A549 (cell line): ENCODE data around the gene AMPD3. TPM values are rescaled to one million over a fixed set of nuclear protein-coding genes. Genes with fewer than 3 reads are reported as not detected.
"Not testable (repeated sequence)": the region's sequence is repeated elsewhere in the genome, so short reads cannot be mapped to it uniquely, and the experiment has no call there.

ENCODE experiments used
- ATAC-seq, 2 experiments: fragments of 200-7000 bp in 1 of 2; fragments of >200 bp in 1 of 2; cut with Nextera tagmentation in 1 of 2; cut with Tn5 transposase in 1 of 2; 3 replicates each; pipeline versions ENCODE4 v1.8.0 to v1.9.1; 2018 to 2020; ENCODE audit warnings: mild to moderate bottlenecking in 1 of 2, moderate library complexity in 1 of 2
- CTCF ChIA-PET: fragments of 300-600 bp; sonication (Branson Sonifier 250); formaldehyde crosslinking; extraction: SDS; loops from one replicate; lab custom pipeline; 2021; ENCODE audit warnings: antibody characterized with exemption, inconsistent platforms; lab: Yijun Ruan, JAX
- POLR2A ChIA-PET: fragments of 350-600 bp; formaldehyde crosslinking; extraction: SDS; loops from one replicate; lab custom pipeline; 2021; ENCODE audit warnings: antibody characterized with exemption, inconsistent platforms; lab: Yijun Ruan, JAX
- DNase-seq, 2 experiments: peaks; one replicate each; pipeline versions ENCODE4 v3.0.0 to v3.0.0-alpha.2; 2011 to 2016; ENCODE audit warnings: low read depth in 1 of 2, low spot score in 1 of 2
- FAIRE-seq: peaks from 2 replicates; lab custom pipeline; 2011; peaks lifted over from hg19 to GRCh38; lab: Jason Lieb, UNC
- H3K27ac ChIP-seq, 2 experiments: fragments of >200 bp; sonication (Bioruptor Twin); formaldehyde crosslinking; 3 replicates each; pipeline ENCODE4 v1.5.1; 2016 to 2017
- H3K4me1 ChIP-seq: fragments of >200 bp; sonication (Bioruptor Twin); formaldehyde crosslinking; 3 replicates; pipeline ENCODE4 v1.6.1; 2016
- H3K4me2 ChIP-seq: fragments of >200 bp; sonication (Bioruptor Twin); formaldehyde crosslinking; 3 replicates; pipeline ENCODE4 v1.6.1; 2016
- H3K4me3 ChIP-seq: fragments of >200 bp; sonication (Bioruptor Twin); formaldehyde crosslinking; 3 replicates; pipeline ENCODE4 v1.5.1; 2016
- H3K9me3 ChIP-seq: fragments of >200 bp; sonication (Bioruptor Twin); formaldehyde crosslinking; 3 replicates; pipeline ENCODE4 v1.6.1; 2016
- ATOH8 ChIP-seq: fragments of 250-450 bp; sonication (Bioruptor Pico); IDR thresholded peaks from 2 replicates; pipeline ENCODE4 v1.5.0; 2020; ENCODE audit warnings: low read depth, mild to moderate bottlenecking, moderate library complexity
- BCL3 ChIP-seq: fragments of >200 bp; sonication (Bioruptor Twin); formaldehyde crosslinking; IDR thresholded peaks from 3 replicates; pipeline ENCODE4 v1.6.1; 2016
- CBX2 ChIP-seq: fragments of 200-600 bp; sonication (generic); IDR thresholded peaks from 2 replicates; pipeline ENCODE4 v1.6.1; 2016; ENCODE audit warnings: low read depth, mild to moderate bottlenecking, borderline replicate concordance
- CEBPB ChIP-seq, 2 experiments: fragments of >200 bp in 1 of 2; sonication (Bioruptor Twin) in 1 of 2; formaldehyde crosslinking in 1 of 2; IDR thresholded peaks; 2 replicates each; pipeline ENCODE4 v1.6.1; 2012 to 2016
- FOXS1 ChIP-seq: fragments of 250-450 bp; sonication (Bioruptor Pico); IDR thresholded peaks from 2 replicates; pipeline ENCODE4 v1.5.0; 2020; ENCODE audit warnings: mild to moderate bottlenecking, moderate library complexity
- HDAC2 ChIP-seq: fragments of 200-600 bp; sonication (generic); IDR thresholded peaks from 2 replicates; pipeline ENCODE4 v1.6.1; 2016
- HOXB13 ChIP-seq: fragments of 250-450 bp; sonication (Bioruptor Pico); IDR thresholded peaks from 2 replicates; pipeline ENCODE4 v1.5.0; 2020; ENCODE audit warnings: low read depth, mild to moderate bottlenecking, moderate library complexity
- JUN ChIP-seq, 2 experiments: fragments of >200 bp; sonication (Bioruptor Twin); formaldehyde crosslinking; IDR thresholded peaks; 2 replicates in 1 of 2; 3 replicates in 1 of 2; pipeline ENCODE4 v1.6.1; 2016 to 2017
- JUNB ChIP-seq: fragments of >200 bp; sonication (Bioruptor Twin); formaldehyde crosslinking; IDR thresholded peaks from 2 replicates; pipeline ENCODE4 v1.6.1; 2016
- MAX ChIP-seq: IDR thresholded peaks from 2 replicates; pipeline ENCODE4 v1.6.1; 2012
- NPAS2 ChIP-seq: fragments of 250-450 bp; sonication (Bioruptor Pico); IDR thresholded peaks from 2 replicates; pipeline ENCODE4 v1.8.0; 2022; ENCODE audit warnings: mild to moderate bottlenecking, moderate library complexity, borderline replicate concordance
- POLR2A ChIP-seq: IDR thresholded peaks from 2 replicates; pipeline ENCODE4 v1.6.1; 2012; ENCODE audit warnings: mild to moderate bottlenecking, low read length
- RAD21 ChIP-seq, 2 experiments: fragments of >200 bp in 1 of 2; sonication (Bioruptor Twin) in 1 of 2; formaldehyde crosslinking in 1 of 2; IDR thresholded peaks in 1 of 2; conservative IDR thresholded peaks in 1 of 2; 2 replicates in 1 of 2; 3 replicates in 1 of 2; pipeline ENCODE4 v1.6.1; 2012 to 2018; ENCODE audit warnings: inconsistent platforms in 1 of 2
- RCOR1 ChIP-seq: fragments of 150-350 bp; IDR thresholded peaks from 2 replicates; pipeline ENCODE4 v1.6.1; 2014; ENCODE audit warnings: antibody characterized with exemption, low read length, low read depth
- RNF2 ChIP-seq: fragments of 200-600 bp; sonication (generic); IDR thresholded peaks from 2 replicates; pipeline ENCODE4 v1.6.1; 2016; ENCODE audit warnings: low read depth, mild to moderate bottlenecking, antibody characterized with exemption, moderate library complexity, borderline replicate concordance
- WGBS: methylation state at CpG from one replicate; pipeline ENCODE4 v1.1.6; 2017; ENCODE audit errors: missing lambda C conversion rate; 5-methylcytosine and 5-hydroxymethylcytosine counted together
- polyA plus RNA-seq, 4 experiments: library from polyadenylated mRNA; depleted of rRNA in 3 of 4; stranded (reverse); fragments of >200 nt; fragmentation: RNase III in 1 of 4; extraction: RNeasy Plus Mini Kit Qiagen cat#74134 plus additional on column Dnase treatment in 1 of 4; gene quantifications; 2 replicates in 3 of 4; 3 replicates in 1 of 4; pipeline ENCODE4 v1.2.3, GENCODE V29; 2011 to 2017

Gene AMPD3
- polyA plus RNA-seq, 2 of the 4 experiments (the other 2 are of a cell fraction) = 3.1 to 4.7 TPM

GRCh38 chr11:10436224-10436623, 18.8 kb upstream of the AMPD3 start (continued):
- TF ChIP-seq BCL3 (no peak), NPAS2 (CRISPR knock-in tag) (no peak), RNF2 (no peak), JUN (IDR thresholded peaks at IDR 0.05) (no peak), RAD21 (conservative IDR thresholded peaks at IDR 0.05 in 1 of 2, IDR thresholded peaks at IDR 0.05 in 1 of 2) (no peak)
- TF ChIP-seq, all 56 proteins: peak for 0

- H3K4me2 ChIP-seq, H3K4me3 ChIP-seq, H3K4me1 ChIP-seq, POLR2A ChIA-PET, DNase-seq, ATAC-seq, H3K9me3 ChIP-seq, H3K27ac ChIP-seq, FAIRE-seq: not testable (repeated sequence)
- CTCF ChIA-PET = interaction anchor here (1.0 to 1.7 kb wide), 2 partner anchors 20 to 65 kb away, joined by 3 to 4 read pairs; no protein-coding TSS in a partner anchor
- 68% methylated on average over 1 of the region's 1 CpG for WGBS
These were observed 18.4 kb upstream of the AMPD3 start for GRCh38 chr11:10436683-10437082.

- POLR2A ChIA-PET = no interaction called here
- no peak for FAIRE-seq
- Histone ChIP-seq H3K4me2 (no peak overlapping the region), H3K4me3 (no peak overlapping the region), H3K9me3 (no peaks in the 10 kb centered on the region), H3K4me1 (no peaks in the 10 kb centered on the region), H3K27ac (no peak overlapping the region)
- no peak for ATAC-seq
- TF ChIP-seq CEBPB (IDR thresholded peaks at IDR 0.05) (no peak), MAX (no peak), HDAC2 (no peak)
- DNase-seq = no peak
- CTCF ChIA-PET = interaction anchor here (1.0 to 1.1 kb wide), 2 partner anchors 16 to 19 kb away, joined by 3 to 4 read pairs; partner anchors contain the start of gene AMPD3
These were observed 16.6 kb upstream of the AMPD3 start for GRCh38 chr11:10438458-10438857.

GRCh38 chr11:10439351-10439750, 15.7 kb upstream of the AMPD3 start:
- Histone ChIP-seq H3K4me3 (no peak overlapping the region), H3K9me3 (no peaks in the 10 kb centered on the region), H3K4me2 (no peak overlapping the region), H3K27ac (no peak overlapping the region), H3K4me1 (no peaks in the 10 kb centered on the region)
- CTCF ChIA-PET = interaction anchor here (1.0 to 1.1 kb wide), 2 partner anchors 15 to 18 kb away, joined by 3 to 4 read pairs; partner anchors contain the start of gene AMPD3
- ATAC-seq (no peak), FAIRE-seq (no peak), DNase-seq (no peak)
- 74% methylated on average over 2 of the region's 2 CpGs for WGBS
- TF ChIP-seq RCOR1 (no peak), FOXS1 (no peak), MAX (no peak)
- POLR2A ChIA-PET = no interaction called here

- Histone ChIP-seq H3K9me3 (no peaks in the 10 kb centered on the region), H3K4me1 (no peaks in the 10 kb centered on the region), H3K4me3 (no peak overlapping the region), H3K4me2 (no peak overlapping the region), H3K27ac (no peak overlapping the region)
- ChIA-PET POLR2A (no interaction called here), CTCF (interaction anchor here (1.3 to 1.9 kb wide), 2 partner anchors 26 to 34 kb away, joined by 4 read pairs; no protein-coding TSS in a partner anchor)
- FAIRE-seq (no peak), ATAC-seq (no peak), DNase-seq (no peak)
- WGBS = 83% methylated on average over 6 of the region's 6 CpGs
- TF ChIP-seq CBX2 (no peak), POLR2A (no peak), HOXB13 (CRISPR knock-in tag) (no peak), JUNB (no peak), ATOH8 (CRISPR knock-in tag) (no peak)
These were observed 15.1 kb upstream of the AMPD3 start for GRCh38 chr11:10439924-10440323.
